ENCODE results near the gene LYRM4.

DNA sequence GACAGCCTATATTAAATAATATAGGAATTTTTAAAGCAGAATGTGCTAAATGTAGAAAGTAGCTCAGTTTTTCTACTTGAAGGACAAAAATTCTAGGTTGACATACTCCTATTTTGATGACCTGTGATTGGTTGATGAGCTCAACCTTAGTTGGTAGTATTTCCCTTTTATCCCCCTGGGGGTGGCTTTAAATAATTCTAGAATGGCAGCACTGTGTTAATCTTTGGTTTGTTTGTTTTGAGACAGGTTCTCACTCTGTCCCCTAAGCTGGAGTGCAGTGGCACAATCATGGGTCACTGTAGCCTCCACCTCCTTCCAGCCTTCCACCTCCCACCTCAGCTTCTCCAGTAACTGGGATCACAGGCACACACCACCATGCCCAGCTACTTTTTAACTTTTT, 29.8 kb upstream of the LYRM4 start:
- TF ChIP-seq KLF16 (tag by site-specific recombination; IDR thresholded peaks at IDR 0.05) = no peak
- TF ChIP-seq ZNF701 (tag by site-specific recombination; IDR thresholded peaks at IDR 0.05) = no peak
- TF ChIP-seq, protein P1, sequence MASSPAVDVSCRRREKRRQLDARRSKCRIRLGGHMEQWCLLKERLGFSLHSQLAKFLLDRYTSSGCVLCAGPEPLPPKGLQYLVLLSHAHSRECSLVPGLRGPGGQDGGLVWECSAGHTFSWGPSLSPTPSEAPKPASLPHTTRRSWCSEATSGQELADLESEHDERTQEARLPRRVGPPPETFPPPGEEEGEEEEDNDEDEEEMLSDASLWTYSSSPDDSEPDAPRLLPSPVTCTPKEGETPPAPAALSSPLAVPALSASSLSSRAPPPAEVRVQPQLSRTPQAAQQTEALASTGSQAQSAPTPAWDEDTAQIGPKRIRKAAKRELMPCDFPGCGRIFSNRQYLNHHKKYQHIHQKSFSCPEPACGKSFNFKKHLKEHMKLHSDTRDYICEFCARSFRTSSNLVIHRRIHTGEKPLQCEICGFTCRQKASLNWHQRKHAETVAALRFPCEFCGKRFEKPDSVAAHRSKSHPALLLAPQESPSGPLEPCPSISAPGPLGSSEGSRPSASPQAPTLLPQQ (tag by site-specific recombination; IDR thresholded peaks at IDR 0.05) = no peak
- TF ChIP-seq YY1 (tag by site-specific recombination; IDR thresholded peaks at IDR 0.05) = no peak
- TF ChIP-seq, protein P2, sequence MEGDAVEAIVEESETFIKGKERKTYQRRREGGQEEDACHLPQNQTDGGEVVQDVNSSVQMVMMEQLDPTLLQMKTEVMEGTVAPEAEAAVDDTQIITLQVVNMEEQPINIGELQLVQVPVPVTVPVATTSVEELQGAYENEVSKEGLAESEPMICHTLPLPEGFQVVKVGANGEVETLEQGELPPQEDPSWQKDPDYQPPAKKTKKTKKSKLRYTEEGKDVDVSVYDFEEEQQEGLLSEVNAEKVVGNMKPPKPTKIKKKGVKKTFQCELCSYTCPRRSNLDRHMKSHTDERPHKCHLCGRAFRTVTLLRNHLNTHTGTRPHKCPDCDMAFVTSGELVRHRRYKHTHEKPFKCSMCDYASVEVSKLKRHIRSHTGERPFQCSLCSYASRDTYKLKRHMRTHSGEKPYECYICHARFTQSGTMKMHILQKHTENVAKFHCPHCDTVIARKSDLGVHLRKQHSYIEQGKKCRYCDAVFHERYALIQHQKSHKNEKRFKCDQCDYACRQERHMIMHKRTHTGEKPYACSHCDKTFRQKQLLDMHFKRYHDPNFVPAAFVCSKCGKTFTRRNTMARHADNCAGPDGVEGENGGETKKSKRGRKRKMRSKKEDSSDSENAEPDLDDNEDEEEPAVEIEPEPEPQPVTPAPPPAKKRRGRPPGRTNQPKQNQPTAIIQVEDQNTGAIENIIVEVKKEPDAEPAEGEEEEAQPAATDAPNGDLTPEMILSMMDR (tag by site-specific recombination; IDR thresholded peaks at IDR 0.05) = no peak
- TF ChIP-seq ZNF274 (IDR thresholded peaks at IDR 0.05; ENCODE audit: low read length) = no peak
- no peak for TF ChIP-seq ZNF274 (tag by site-specific recombination; IDR thresholded peaks at IDR 0.05; ENCODE audit: borderline replicate concordance)
- TF ChIP-seq ZNF677 (tag by site-specific recombination; IDR thresholded peaks at IDR 0.05) = no peak
- TF ChIP-seq TCF7L2 (IDR thresholded peaks at IDR 0.05; ENCODE audit: borderline replicate concordance, low read depth, low read length) = no peak
- TF ChIP-seq, protein P3, sequence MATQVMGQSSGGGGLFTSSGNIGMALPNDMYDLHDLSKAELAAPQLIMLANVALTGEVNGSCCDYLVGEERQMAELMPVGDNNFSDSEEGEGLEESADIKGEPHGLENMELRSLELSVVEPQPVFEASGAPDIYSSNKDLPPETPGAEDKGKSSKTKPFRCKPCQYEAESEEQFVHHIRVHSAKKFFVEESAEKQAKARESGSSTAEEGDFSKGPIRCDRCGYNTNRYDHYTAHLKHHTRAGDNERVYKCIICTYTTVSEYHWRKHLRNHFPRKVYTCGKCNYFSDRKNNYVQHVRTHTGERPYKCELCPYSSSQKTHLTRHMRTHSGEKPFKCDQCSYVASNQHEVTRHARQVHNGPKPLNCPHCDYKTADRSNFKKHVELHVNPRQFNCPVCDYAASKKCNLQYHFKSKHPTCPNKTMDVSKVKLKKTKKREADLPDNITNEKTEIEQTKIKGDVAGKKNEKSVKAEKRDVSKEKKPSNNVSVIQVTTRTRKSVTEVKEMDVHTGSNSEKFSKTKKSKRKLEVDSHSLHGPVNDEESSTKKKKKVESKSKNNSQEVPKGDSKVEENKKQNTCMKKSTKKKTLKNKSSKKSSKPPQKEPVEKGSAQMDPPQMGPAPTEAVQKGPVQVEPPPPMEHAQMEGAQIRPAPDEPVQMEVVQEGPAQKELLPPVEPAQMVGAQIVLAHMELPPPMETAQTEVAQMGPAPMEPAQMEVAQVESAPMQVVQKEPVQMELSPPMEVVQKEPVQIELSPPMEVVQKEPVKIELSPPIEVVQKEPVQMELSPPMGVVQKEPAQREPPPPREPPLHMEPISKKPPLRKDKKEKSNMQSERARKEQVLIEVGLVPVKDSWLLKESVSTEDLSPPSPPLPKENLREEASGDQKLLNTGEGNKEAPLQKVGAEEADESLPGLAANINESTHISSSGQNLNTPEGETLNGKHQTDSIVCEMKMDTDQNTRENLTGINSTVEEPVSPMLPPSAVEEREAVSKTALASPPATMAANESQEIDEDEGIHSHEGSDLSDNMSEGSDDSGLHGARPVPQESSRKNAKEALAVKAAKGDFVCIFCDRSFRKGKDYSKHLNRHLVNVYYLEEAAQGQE (tag by site-specific recombination; IDR thresholded peaks at IDR 0.05) = no peak

Measured in HEK293 (cell line).